ENCODE data around the gene GUK1. TPM values are rescaled to one million over a fixed set of nuclear protein-coding genes. Genes with fewer than 3 reads are reported as not detected.

Gene GUK1
- total RNA-seq, 1 experiment from 2014 or later = 996 TPM

GRCh38 chr1:228109073-228109961 is 30.8 kb upstream of the GUK1 start, which contains the start of gene MRPL55:
MRPL55 (minus strand) TSS chr1:228109299; CDS start chr1:228108260, 1,039 bp downstream.
- intact Hi-C loops (cut with micrococcal nuclease) = loop anchor here (1.0 to 10.0 kb wide), 3 partner anchors 31 to 545 kb away; partner anchors contain the start of genes GUK1 and ZNF678
- TF ChIP-seq EZH2 (IDR thresholded peaks at IDR 0.05; ENCODE audit: low read length, unreplicated experiment) (no peak), CTCF (conservative IDR thresholded peaks at IDR 0.05; ENCODE audit: low read depth, low read length) (peak; percentile 37; the same call in 1 of the 2 replicates), EZH2phosphoT487 (IDR thresholded peaks at IDR 0.05; ENCODE audit: borderline replicate concordance, low read length) (no peak)
- Histone ChIP-seq H3F3A (ENCODE audit: low read length, unreplicated experiment) (no peaks in the 10 kb centered on the region), H2AFZ (ENCODE audit: low read length) (peak within 1 kb of the TSS; percentile 96), H4K20me1 (ENCODE audit: low read length) (no peaks in the 10 kb centered on the region), H3K4me1 (ENCODE audit: insufficient read depth, low read length) (peaks cover 19% of the 10 kb centered on the region), H3K79me2 (ENCODE audit: low read length) (peaks cover 24% of the 10 kb centered on the region), H3K4me2 (ENCODE audit: low read length) (peak within 1 kb of the TSS; percentile 86), H3K27ac (ENCODE audit: low read length) (peak within 1 kb of the TSS; percentile 31), H3K36me3 (ENCODE audit: low read depth, low read length) (peaks cover 17% of the 10 kb centered on the region; the same call in 1 of the 2 replicates), H3K27me3 (ENCODE audit: low read length) (no peaks in the 10 kb centered on the region), H3K4me3 (ENCODE audit: low read length) (peak within 1 kb of the TSS; percentile 87), H3K9me2 (replicated peaks; ENCODE audit: low read length) (no peaks in the 10 kb centered on the region), H3K9me3 (ENCODE audit: low read length) (no peaks in the 10 kb centered on the region), H3K9ac (ENCODE audit: low read length) (peak within 1 kb of the TSS; percentile 91)
- ChIA-PET POLR2A (ENCODE audit: unreplicated experiment) (no interaction called here), CTCF (interaction anchor here (1.0 to 1.4 kb wide), 2 partner anchors 22 to 110 kb away, joined by 3 to 10 read pairs; no protein-coding TSS in a partner anchor)
- ATAC-seq = peak; percentile 86
- peak; percentile 100 for DNase-seq
- BruUV-seq (replicated peaks) = no TSS peak

- H3K4me2 ChIP-seq (ENCODE audit: low read length) = peak overlapping the region; percentile 86
- H3K9me2 ChIP-seq (replicated peaks; ENCODE audit: low read length) = no peaks in the 10 kb centered on the region
- H3K9me3 ChIP-seq (ENCODE audit: low read length) = no peaks in the 10 kb centered on the region
- H3K4me1 ChIP-seq (ENCODE audit: insufficient read depth, low read length) = peaks cover 17% of the 10 kb centered on the region
- no peak for TF ChIP-seq CTCF (conservative IDR thresholded peaks at IDR 0.05; ENCODE audit: low read depth, low read length)
- TF ChIP-seq EZH2phosphoT487 (IDR thresholded peaks at IDR 0.05; ENCODE audit: borderline replicate concordance, low read length) = no peak
- no peak for TF ChIP-seq EZH2 (IDR thresholded peaks at IDR 0.05; ENCODE audit: low read length, unreplicated experiment)
- POLR2A ChIA-PET (ENCODE audit: unreplicated experiment) = interaction anchor here (0.8 kb wide), 1 partner anchor 322 kb away, joined by 3 read pairs; no protein-coding TSS in a partner anchor
- ATAC-seq (peak; percentile 2), DNase-seq (peak; percentile 30)
- H3K4me3 ChIP-seq (ENCODE audit: low read length) = peak overlapping the region; percentile 87
- no peaks in the 10 kb centered on the region for H3F3A ChIP-seq (ENCODE audit: low read length, unreplicated experiment)
- H3K27ac ChIP-seq (ENCODE audit: low read length) = no peak overlapping the region
- H3K36me3 ChIP-seq (ENCODE audit: low read depth, low read length) = peaks cover 17% of the 10 kb centered on the region; the same call in 1 of the 2 replicates
- intact Hi-C loops (cut with micrococcal nuclease) = loop anchor here (1.0 to 10.0 kb wide), 3 partner anchors 30 to 545 kb away; partner anchors contain the start of genes GUK1 and ZNF678
- H3K9ac ChIP-seq (ENCODE audit: low read length) = peak overlapping the region; percentile 91
- TSS peak; percentile 35 for BruUV-seq (replicated peaks)
- no peaks in the 10 kb centered on the region for H4K20me1 ChIP-seq (ENCODE audit: low read length)
- H3K79me2 ChIP-seq (ENCODE audit: low read length) = peaks cover 24% of the 10 kb centered on the region
- H3K27me3 ChIP-seq (ENCODE audit: low read length) = no peaks in the 10 kb centered on the region
- CTCF ChIA-PET = interaction anchor here (1.0 to 1.4 kb wide), 2 partner anchors 21 to 110 kb away, joined by 3 to 10 read pairs; no protein-coding TSS in a partner anchor
- peak overlapping the region; percentile 96 for H2AFZ ChIP-seq (ENCODE audit: low read length)
These were observed 30.1 kb upstream of the GUK1 start for GRCh38 chr1:228109962-228110488.

Measured in PC-3 (cell line).